Fibroblast of the conjunctiva (primary cell): ENCODE data around the gene BCLAF1.
"Not testable (repeated sequence)": the region's sequence is repeated elsewhere in the genome, so short reads cannot be mapped to it uniquely, and the experiment has no call there.

Experiments
- DNase-seq: peaks from one replicate; pipeline ENCODE4 v3.0.0-alpha.2; 2010; ENCODE audit warnings: low read depth

BCLAF1 gene

GRCh38 chr6:136309729-136310311 is 20.2 kb upstream of the BCLAF1 start:
- DNase-seq = no peak

- DNase-seq = no peak
Measured at GRCh38 chr6:136309171-136309570, 19.5 kb upstream of the BCLAF1 start.

DNA sequence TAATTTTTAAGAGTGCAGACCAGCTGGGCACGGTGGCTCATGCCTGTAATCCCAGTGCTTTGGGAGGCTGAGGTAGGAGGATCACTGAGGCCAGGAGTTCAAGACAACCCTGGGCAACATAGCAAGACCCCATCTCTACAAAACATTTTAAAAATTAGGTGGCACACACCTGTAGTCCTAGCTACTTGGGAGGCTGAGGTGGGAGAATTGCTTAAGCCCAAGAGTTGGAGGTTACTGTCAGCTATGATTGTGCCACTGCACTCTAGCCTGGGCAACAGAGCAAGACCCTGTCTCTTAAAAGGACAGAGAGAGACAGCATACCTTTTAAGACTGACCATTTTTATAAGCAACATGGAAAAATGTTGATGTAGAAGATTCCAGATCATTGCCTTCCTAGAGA is 18.8 kb upstream of the BCLAF1 start:
- not testable (repeated sequence) for DNase-seq

DNA sequence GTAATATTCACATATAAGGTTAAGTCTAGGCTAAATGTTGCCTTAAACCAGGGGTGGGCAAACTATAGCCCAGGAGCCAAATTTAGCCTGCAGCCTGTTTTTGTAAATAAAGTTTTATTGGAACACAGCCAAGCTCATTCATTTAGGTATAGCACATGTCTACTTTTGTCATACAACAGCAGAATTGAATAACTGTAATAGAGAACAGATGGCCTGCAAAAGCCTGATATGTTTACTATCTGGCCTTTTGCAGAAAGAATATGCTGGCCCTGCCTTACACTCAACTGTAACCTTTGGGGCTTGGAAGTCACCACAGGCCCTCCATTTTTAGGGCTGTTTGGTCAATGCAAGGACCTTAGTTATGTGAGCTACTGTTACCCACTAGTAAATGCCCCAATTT is 17.7 kb upstream of the BCLAF1 start:
- no peak for DNase-seq

GRCh38 chr6:136306466-136306865 is 16.8 kb upstream of the BCLAF1 start:
- DNase-seq = no peak

DNA sequence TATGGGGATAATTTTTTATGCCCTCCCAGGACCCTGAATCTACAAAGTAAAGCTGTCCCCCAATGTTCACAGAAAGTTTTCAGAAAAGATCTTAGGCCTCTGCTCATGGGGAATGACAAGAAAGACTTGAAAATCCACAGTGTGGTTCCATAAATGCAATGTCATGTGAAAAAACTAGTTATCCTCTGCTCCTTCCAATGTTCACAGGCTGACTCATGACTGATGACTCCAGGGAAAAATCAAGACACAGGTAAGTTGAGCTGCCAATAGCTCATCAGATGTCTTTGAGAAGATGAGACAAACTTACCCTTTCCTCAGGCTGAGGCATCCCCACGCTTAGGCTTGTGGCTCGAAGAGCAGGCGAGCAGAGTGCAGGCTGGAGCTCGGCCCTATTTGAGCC is 14.8 kb upstream of the BCLAF1 start:
- no peak for DNase-seq

DNA sequence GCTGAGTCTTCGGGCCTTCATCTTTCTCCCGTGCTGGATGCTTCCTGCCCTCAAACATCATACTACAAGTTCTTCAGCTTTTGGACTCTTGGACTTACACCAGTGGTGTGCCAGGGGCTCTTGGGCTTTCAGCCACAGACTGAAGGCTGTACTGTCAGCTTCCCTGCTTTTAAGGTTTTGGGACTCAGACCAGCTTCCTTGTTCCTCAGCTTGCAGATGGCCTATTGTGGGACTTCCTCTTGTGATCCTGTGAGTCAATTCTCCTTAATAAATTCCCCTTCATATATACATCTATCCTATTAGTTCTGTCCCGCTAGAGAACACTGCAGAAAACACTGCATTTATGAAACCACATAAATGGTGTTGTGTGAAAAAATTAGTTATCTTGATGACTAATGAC is 13.9 kb upstream of the BCLAF1 start:
- DNase-seq = no peak

DNA sequence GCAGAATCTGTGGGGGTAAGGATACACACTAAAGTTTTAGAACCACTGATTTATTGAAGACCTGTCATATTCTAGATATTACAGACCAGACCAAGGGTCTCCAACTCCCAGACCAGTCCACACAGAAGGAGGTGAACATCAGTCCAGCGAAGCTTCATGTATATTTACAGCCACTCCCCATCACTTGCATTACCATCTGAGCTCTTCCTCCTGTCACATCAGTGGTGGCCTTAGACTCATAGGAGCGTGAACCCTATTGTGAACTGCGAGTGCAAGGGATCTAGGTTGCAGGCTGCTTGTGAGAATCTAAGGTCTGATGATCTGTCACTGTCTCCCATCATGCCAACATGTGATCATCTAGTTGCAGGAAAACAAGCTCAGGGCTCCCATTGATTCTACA is 5.0 kb upstream of the BCLAF1 start:
- no peak for DNase-seq

DNA sequence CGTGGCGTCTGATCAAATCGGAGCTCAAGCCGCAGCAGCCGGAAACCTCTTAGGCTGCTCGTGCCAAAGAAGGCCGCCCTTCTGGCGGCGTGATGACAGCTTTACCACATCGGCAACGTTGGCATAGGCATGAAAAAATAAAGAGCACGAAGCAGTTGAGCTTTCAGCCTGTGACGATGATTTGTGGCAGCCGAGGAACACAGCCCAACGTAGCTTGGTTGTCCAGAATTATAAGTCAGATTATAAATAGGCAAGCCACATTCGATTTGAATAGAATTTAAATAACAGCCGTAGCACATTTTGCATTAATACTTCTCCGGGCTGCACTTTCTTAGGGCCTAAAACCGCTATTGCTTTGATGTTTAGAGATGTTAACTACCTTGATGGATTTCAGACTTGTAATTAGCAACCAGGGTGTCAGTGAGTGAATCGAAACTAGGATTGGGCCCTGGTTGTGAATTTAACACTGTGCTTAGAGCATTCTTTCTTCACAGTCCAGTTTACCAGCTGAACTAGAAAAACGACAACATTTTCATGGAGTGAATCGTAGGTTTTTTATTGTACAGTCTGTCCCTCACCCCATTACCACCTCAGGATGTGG is 864 bp upstream of the BCLAF1 start:
- DNase-seq = peak; percentile 86

- peak; percentile 83 for DNase-seq
Measured at GRCh38 chr6:136289327-136289578, 393 bp downstream of the BCLAF1 start.

- peak; percentile 91 for DNase-seq
Measured at GRCh38 chr6:136288566-136289326, 900 bp downstream of the BCLAF1 start.

GRCh38 chr6:136284909-136285308 is 4.7 kb downstream of the BCLAF1 start:
- peak; percentile 9 for DNase-seq

DNA sequence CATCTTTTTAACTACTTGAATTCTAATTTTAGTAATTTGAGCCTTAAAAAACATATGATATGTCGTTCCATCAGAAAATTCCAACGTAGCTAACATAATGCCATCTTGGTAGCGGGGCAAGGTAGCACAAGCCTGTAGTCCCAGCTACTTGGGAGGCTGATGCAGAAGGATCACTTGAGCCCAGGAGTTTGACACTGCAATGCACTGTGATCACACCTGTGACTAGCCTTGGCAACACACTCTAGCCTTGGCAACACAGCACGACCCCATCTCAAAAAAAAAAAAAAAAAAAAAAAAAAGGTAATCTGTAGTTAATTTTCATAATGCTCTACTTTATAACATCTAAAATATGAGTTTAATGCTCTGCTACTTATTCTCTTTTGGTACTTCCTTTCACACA is 6.7 kb downstream of the BCLAF1 start:
- DNase-seq = no peak

DNA sequence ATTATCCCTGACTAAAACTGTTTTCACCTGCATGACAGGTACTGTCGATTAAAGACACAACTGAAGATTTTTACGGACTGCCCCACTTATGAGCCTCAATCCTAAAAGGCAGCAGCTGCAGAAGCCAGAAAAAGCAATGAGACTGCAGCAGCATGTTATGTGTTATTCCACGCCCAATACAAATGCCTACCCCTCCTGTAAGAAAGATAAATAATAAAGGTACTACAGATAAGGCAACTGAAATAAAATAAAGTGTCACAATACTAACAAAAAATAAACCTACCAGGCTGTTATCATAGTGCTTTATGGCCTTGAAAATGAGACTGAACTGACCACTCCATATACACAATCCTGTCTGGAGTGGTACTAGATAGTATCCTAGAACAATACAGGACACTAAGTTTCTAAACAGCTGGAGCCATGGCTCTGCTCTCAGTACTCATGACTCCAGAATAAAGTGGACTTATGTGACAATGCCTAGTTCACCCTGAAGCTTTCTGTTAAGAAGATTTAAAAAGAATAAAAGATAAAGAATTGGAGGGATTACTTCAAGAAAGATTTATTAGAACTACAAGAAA is 9.5 kb downstream of the BCLAF1 start:
- no peak for DNase-seq

- no peak for DNase-seq
Measured at GRCh38 chr6:136274062-136274461, 15.6 kb downstream of the BCLAF1 start.

DNA sequence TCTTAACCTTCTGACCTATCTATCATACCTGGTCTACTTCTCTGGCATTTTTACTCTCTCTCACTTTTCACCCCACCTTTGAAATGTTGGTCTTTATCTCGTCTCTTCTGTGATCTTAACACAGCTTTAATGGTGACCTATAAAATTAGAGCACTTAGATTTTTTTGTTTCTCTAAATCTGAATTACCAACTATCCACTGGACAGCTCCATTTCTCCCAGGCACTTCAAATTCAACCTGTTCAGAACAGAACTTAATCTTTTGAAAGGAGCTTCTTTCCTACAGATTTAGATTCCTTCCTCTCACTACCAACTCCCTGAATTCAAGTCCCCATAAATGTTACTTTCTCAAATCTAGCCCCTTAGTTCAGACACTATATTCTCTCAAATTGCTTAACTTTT is 24.5 kb downstream of the BCLAF1 start:
- no peak for DNase-seq

DNA sequence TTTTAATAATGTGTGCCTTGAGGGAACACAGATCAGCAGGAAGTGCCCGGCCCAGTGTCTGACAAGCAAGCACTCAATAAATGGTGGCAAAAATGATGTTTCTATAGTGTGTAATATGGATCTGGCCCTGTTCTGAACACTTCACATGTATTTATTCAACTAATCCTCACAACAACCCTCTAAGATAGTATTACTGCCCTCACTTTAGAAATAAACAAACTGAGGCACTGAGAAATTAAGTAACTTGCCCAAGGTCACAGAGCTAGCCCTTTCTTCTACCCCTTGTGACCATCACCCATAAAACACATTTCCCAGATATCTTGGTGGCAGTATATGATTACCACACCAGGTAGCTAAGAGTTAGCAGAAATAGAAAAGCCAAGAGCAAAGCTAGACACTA is 26.7 kb downstream of the BCLAF1 start:
- no peak for DNase-seq

DNA sequence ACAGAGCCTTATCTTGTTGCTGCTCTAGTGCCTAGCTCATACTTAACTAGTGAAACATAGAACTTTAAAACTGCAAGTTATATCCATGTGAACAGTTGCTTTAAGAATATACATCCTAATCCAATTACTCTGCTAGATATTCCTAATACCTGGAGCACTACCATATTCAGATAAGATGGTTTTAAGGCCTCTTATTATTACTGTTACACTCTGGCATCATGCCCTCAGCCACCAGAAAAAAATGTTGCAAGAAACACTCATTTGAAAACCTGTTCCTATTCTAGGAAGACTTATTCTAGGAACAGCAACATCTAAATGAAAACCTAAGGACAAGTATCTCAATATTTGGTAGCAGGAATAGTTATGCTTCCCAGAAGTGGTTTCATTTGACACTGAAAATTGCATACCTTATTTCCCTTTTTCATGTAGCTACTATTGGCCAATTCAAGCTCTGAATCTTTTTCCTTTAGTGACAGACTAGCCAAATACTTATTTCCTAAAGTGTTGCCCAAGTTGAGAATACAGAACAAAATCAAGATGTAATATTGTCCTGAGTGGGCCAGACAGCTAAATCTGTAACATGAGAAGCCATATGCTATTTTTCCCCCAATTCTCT is 34.7 kb downstream of the BCLAF1 start:
- no peak for DNase-seq

- DNase-seq = no peak
Measured at GRCh38 chr6:136253734-136254133, 35.9 kb downstream of the BCLAF1 start.

- DNase-seq = no peak
Measured at GRCh38 chr6:136252441-136252840, 37.2 kb downstream of the BCLAF1 start.

- no peak for DNase-seq
Measured at GRCh38 chr6:136251394-136251793, 38.3 kb downstream of the BCLAF1 start.

DNA sequence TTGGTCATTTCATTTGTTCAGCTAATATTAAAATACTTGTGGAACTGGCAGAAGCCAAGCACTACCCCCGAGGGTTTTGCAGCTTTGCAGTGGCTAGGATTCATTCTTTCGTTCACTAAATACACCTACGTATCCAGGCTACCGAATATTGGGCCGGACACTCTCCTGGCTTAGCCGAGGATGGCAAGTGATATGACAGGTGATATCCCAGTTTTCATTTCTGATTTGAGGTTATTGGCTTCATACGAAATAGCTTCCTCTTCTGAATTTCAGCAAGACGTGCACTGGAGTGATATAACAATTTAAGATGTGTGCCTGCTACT is 39.0 kb downstream of the BCLAF1 start:
- DNase-seq = no peak
